Vagina (tissue), 2 donors: ENCODE measurements around the gene FAM222A. TPM values are rescaled to one million over a fixed set of nuclear protein-coding genes. Genes with fewer than 3 reads are reported as not detected.

Experiments used
- DNase-seq, 2 donors: peaks; one replicate each; pipeline ENCODE4 v3.0.0-alpha.2; 2017; ENCODE audit errors: extremely low spot score in 2 of 2
- H3K27ac ChIP-seq: fragments of 200-600 bp; sonication (generic); one replicate; pipeline ENCODE4 v1.5.1; 2019
- H3K27me3 ChIP-seq: fragments of 200-600 bp; sonication (generic); one replicate; pipeline ENCODE4 v1.5.1; 2019
- H3K36me3 ChIP-seq, 2 donors: fragments of 200-600 bp; sonication (generic); one replicate each; pipeline ENCODE4 v1.5.1; 2017 to 2019
- H3K4me1 ChIP-seq: fragments of 200-600 bp; sonication (generic); one replicate; pipeline ENCODE4 v1.5.1; 2019
- H3K4me3 ChIP-seq, 2 donors: fragments of 200-600 bp; sonication (generic); 1 replicate in 1 of 2; 2 replicates in 1 of 2; pipeline ENCODE4 v1.5.1; 2016 to 2019
- H3K9me3 ChIP-seq: fragments of 200-600 bp; sonication (generic); one replicate; pipeline ENCODE4 v1.5.1; 2019
- CTCF ChIP-seq, 3 experiments: fragments of 450-650 bp in 2 of 3; fragments of 200-600 bp in 1 of 3; sonication (generic) in 1 of 3; IDR thresholded peaks; one replicate each; pipeline ENCODE4 v1.5.1; 2017 to 2019; ENCODE audit warnings: antibody characterized with exemption in 3 of 3, mild to moderate bottlenecking in 2 of 3, moderate library complexity in 2 of 3
- POLR2A ChIP-seq, 2 donors: fragments of 450-650 bp; IDR thresholded peaks; one replicate each; pipeline ENCODE4 v1.6.1; 2017; ENCODE audit warnings: antibody characterized with exemption in 2 of 2, mild to moderate bottlenecking in 2 of 2, moderate library complexity in 2 of 2
- POLR2AphosphoS5 ChIP-seq, 2 donors: sonication (generic); formaldehyde crosslinking; IDR thresholded peaks; one replicate each; pipeline ENCODE4 v1.9.0; 2017; ENCODE audit warnings: antibody characterized with exemption in 2 of 2, mild to moderate bottlenecking in 2 of 2, low read depth in 1 of 2; ENCODE audit not compliant: insufficient read depth in 1 of 2
- intact Hi-C: fragments of 100-400 bp; cut with DNase I; formaldehyde crosslinking; loops from one replicate; pipeline ENCODE4 v1.15.1; 2023
- total RNA-seq: library from RNA; depleted of rRNA; stranded (reverse); fragments of >200 nt; gene quantifications from one replicate; pipeline ENCODE4 v1.2.3, GENCODE V29; 2016

The FAM222A gene
- total RNA-seq, 1 donor from 2014 or later: 1.5 TPM

GRCh38 chr12:109716512-109717389 is 3.1 kb downstream of the FAM222A start:
- Histone ChIP-seq H3K4me3 (no peak overlapping the region), H3K9me3 (no peaks in the 10 kb centered on the region), H3K4me1 (peaks cover 11% of the 10 kb centered on the region), H3K27me3 (no peaks in the 10 kb centered on the region), H3K27ac (no peak overlapping the region), H3K36me3 (no peaks in the 10 kb centered on the region)
- intact Hi-C loops: no loop called here
- TF ChIP-seq POLR2AphosphoS5 (IDR thresholded peaks at IDR 0.05; ENCODE audit: insufficient read depth in 1 of 2, low read depth in 1 of 2): no peak
- no peak for TF ChIP-seq CTCF (IDR thresholded peaks at IDR 0.05)
- TF ChIP-seq POLR2A (IDR thresholded peaks at IDR 0.05): no peak
- DNase-seq: no peak

- TF ChIP-seq CTCF (IDR thresholded peaks at IDR 0.05) (no peak), POLR2AphosphoS5 (IDR thresholded peaks at IDR 0.05; ENCODE audit: insufficient read depth in 1 of 2, low read depth in 1 of 2) (no peak), POLR2A (IDR thresholded peaks at IDR 0.05) (no peak)
- intact Hi-C loops: no loop called here
- Histone ChIP-seq H3K9me3 (no peaks in the 10 kb centered on the region), H3K27me3 (no peaks in the 10 kb centered on the region), H3K27ac (no peak overlapping the region), H3K4me1 (peaks cover 11% of the 10 kb centered on the region), H3K36me3 (no peaks in the 10 kb centered on the region), H3K4me3 (no peak overlapping the region)
- no peak for DNase-seq
Measured at GRCh38 chr12:109717390-109718357, 4.0 kb downstream of the FAM222A start.

GRCh38 chr12:109718390-109718789 is 4.8 kb downstream of the FAM222A start:
- H3K9me3 ChIP-seq: no peaks in the 10 kb centered on the region
- TF ChIP-seq POLR2A (IDR thresholded peaks at IDR 0.05) (no peak), POLR2AphosphoS5 (IDR thresholded peaks at IDR 0.05; ENCODE audit: insufficient read depth in 1 of 2, low read depth in 1 of 2) (no peak), CTCF (IDR thresholded peaks at IDR 0.05) (no peak)
- intact Hi-C loops: no loop called here
- no peaks in the 10 kb centered on the region for H3K36me3 ChIP-seq
- H3K27ac ChIP-seq: no peak overlapping the region
- H3K4me3 ChIP-seq: no peak overlapping the region
- no peak for DNase-seq
- no peaks in the 10 kb centered on the region for H3K27me3 ChIP-seq
- peaks cover 17% of the 10 kb centered on the region for H3K4me1 ChIP-seq

- no peaks in the 10 kb centered on the region for H3K27me3 ChIP-seq
- H3K9me3 ChIP-seq: no peaks in the 10 kb centered on the region
- TF ChIP-seq POLR2A (IDR thresholded peaks at IDR 0.05): no peak
- no peak for TF ChIP-seq CTCF (IDR thresholded peaks at IDR 0.05)
- TF ChIP-seq POLR2AphosphoS5 (IDR thresholded peaks at IDR 0.05; ENCODE audit: insufficient read depth in 1 of 2, low read depth in 1 of 2): no peak
- no peak overlapping the region for H3K27ac ChIP-seq
- peaks cover 25% of the 10 kb centered on the region for H3K4me1 ChIP-seq
- DNase-seq: no peak
- no peak overlapping the region for H3K4me3 ChIP-seq
- intact Hi-C loops: no loop called here
- no peaks in the 10 kb centered on the region for H3K36me3 ChIP-seq
Measured at GRCh38 chr12:109719123-109720022, 5.7 kb downstream of the FAM222A start.
